HepG2 (cell line): Measurements from ENCODE around the gene MIOS. TPM values are rescaled to one million over a fixed set of nuclear protein-coding genes. Genes with fewer than 3 reads are reported as not detected.

Source experiments
- ATF1 ChIP-seq: IDR thresholded peaks from 2 replicates; pipeline ENCODE4 v1.6.1; 2016; ENCODE audit warnings: mild to moderate bottlenecking, control low read depth
- BCL6 ChIP-seq: IDR thresholded peaks from 2 replicates; pipeline ENCODE4 v1.6.1; 2016; ENCODE audit warnings: missing genetic modification reagents, missing compliant biosample characterization
- BHLHE40 ChIP-seq: IDR thresholded peaks from 2 replicates; pipeline ENCODE4 v1.6.1; 2011; ENCODE audit warnings: low read length, improper control_type of control experiment
- CBFB ChIP-seq: sonication (generic); formaldehyde crosslinking; IDR thresholded peaks from 2 replicates; pipeline ENCODE4 v1.4.0; 2020; ENCODE audit warnings: missing genetic modification reagents
- HIVEP1 ChIP-seq: sonication (generic); formaldehyde crosslinking; IDR thresholded peaks from 2 replicates; pipeline ENCODE4 v1.4.0; 2020; ENCODE audit warnings: mild to moderate bottlenecking, missing genetic modification reagents
- JUN ChIP-seq: sonication (generic); formaldehyde crosslinking; IDR thresholded peaks from 2 replicates; pipeline ENCODE4 v1.4.0; 2020; ENCODE audit warnings: mild to moderate bottlenecking, missing genetic modification reagents
- KLF13 ChIP-seq: sonication (generic); formaldehyde crosslinking; IDR thresholded peaks from 2 replicates; pipeline ENCODE4 v1.4.0; 2020; ENCODE audit warnings: mild to moderate bottlenecking, missing genetic modification reagents
- MTA3 ChIP-seq: sonication (generic); formaldehyde crosslinking; IDR thresholded peaks from 2 replicates; pipeline ENCODE4 v1.4.0; 2020; ENCODE audit warnings: missing genetic modification reagents
- SP4 ChIP-seq: sonication (generic); formaldehyde crosslinking; IDR thresholded peaks from 2 replicates; pipeline ENCODE4 v1.8.1; 2023; ENCODE audit warnings: mild to moderate bottlenecking, missing genetic modification reagents
- TCF7 ChIP-seq: sonication (generic); IDR thresholded peaks from 2 replicates; pipeline ENCODE4 v1.6.1; 2016; ENCODE audit warnings: antibody characterized with exemption, low read depth
- TGIF2 ChIP-seq: IDR thresholded peaks from 2 replicates; pipeline ENCODE4 v1.6.1; 2016; ENCODE audit warnings: control low read depth, missing compliant biosample characterization
- TP53 ChIP-seq: sonication (generic); formaldehyde crosslinking; conservative IDR thresholded peaks from 2 replicates; pipeline ENCODE4 v1.4.0; 2020; ENCODE audit warnings: missing genetic modification reagents
- ZC3H13 ChIP-seq: sonication (generic); formaldehyde crosslinking; IDR thresholded peaks from 2 replicates; pipeline ENCODE4 v1.8.1; 2023; ENCODE audit warnings: mild to moderate bottlenecking, missing genetic modification reagents, moderate library complexity
- ZNF883 ChIP-seq: sonication (generic); formaldehyde crosslinking; IDR thresholded peaks from 2 replicates; pipeline ENCODE4 v1.5.1; 2020; ENCODE audit warnings: mild to moderate bottlenecking, missing genetic modification reagents; ENCODE audit errors: not compliant biosample characterization
- polyA plus RNA-seq, 8 experiments: library from polyadenylated mRNA; depleted of rRNA in 3 of 8; stranded (reverse) in 7 of 8; unstranded in 1 of 8; fragments of >200 nt; fragmentation: Illumina TruSeq in 4 of 8; extraction: Trizol in 4 of 8; gene quantifications; 2 replicates each; pipeline versions ENCODE4 v1.2.1 to v1.2.3, GENCODE V29; 2011 to 2016; ENCODE audit warnings: low read depth in 4 of 8, missing spikeins in 1 of 8, mixed read lengths in 1 of 8; ENCODE audit not compliant: insufficient read depth in 1 of 8
- total RNA-seq, 5 experiments: library from RNA; depleted of rRNA; stranded (reverse); fragments of >200 nt; fragmentation: Illumina TruSeq; extraction: Trizol; gene quantifications; 2 replicates each; pipeline ENCODE4 v1.2.3, GENCODE V29; 2016; ENCODE audit warnings: low read depth in 1 of 5
- TF ChIP-seq, protein P1 (sequence below): sonication (generic); formaldehyde crosslinking; IDR thresholded peaks from 2 replicates; pipeline ENCODE4 v1.4.0; 2020; ENCODE audit warnings: mild to moderate bottlenecking, missing genetic modification reagents
- TF ChIP-seq, protein P2 (sequence below): sonication (generic); formaldehyde crosslinking; IDR thresholded peaks from 2 replicates; pipeline ENCODE4 v1.4.0; 2020; ENCODE audit warnings: mild to moderate bottlenecking, missing genetic modification reagents
- TF ChIP-seq, protein P3 (sequence below): sonication (generic); formaldehyde crosslinking; IDR thresholded peaks from 2 replicates; pipeline ENCODE4 v1.4.0; 2020; ENCODE audit warnings: missing genetic modification reagents, borderline replicate concordance
- TF ChIP-seq, protein P4 (sequence below): sonication (generic); formaldehyde crosslinking; IDR thresholded peaks from 2 replicates; pipeline ENCODE4 v1.4.0; 2020; ENCODE audit warnings: mild to moderate bottlenecking, low read depth, missing genetic modification reagents
- TF ChIP-seq, protein P5 (sequence below): sonication (generic); formaldehyde crosslinking; IDR thresholded peaks from 2 replicates; pipeline ENCODE4 v1.5.0; 2020; ENCODE audit warnings: missing genetic modification reagents
- TF ChIP-seq, protein P6 (sequence below): IDR thresholded peaks from 2 replicates; pipeline ENCODE4 v1.6.1; 2016; ENCODE audit warnings: missing biosample characterization, missing genetic modification reagents, low read depth

Gene MIOS
- total and polyA plus RNA-seq, 2 of the 13 experiments (the other 11 are each of a cell fraction or from before 2014, with no cell fraction given) = 15.2 to 33.5 TPM

DNA sequence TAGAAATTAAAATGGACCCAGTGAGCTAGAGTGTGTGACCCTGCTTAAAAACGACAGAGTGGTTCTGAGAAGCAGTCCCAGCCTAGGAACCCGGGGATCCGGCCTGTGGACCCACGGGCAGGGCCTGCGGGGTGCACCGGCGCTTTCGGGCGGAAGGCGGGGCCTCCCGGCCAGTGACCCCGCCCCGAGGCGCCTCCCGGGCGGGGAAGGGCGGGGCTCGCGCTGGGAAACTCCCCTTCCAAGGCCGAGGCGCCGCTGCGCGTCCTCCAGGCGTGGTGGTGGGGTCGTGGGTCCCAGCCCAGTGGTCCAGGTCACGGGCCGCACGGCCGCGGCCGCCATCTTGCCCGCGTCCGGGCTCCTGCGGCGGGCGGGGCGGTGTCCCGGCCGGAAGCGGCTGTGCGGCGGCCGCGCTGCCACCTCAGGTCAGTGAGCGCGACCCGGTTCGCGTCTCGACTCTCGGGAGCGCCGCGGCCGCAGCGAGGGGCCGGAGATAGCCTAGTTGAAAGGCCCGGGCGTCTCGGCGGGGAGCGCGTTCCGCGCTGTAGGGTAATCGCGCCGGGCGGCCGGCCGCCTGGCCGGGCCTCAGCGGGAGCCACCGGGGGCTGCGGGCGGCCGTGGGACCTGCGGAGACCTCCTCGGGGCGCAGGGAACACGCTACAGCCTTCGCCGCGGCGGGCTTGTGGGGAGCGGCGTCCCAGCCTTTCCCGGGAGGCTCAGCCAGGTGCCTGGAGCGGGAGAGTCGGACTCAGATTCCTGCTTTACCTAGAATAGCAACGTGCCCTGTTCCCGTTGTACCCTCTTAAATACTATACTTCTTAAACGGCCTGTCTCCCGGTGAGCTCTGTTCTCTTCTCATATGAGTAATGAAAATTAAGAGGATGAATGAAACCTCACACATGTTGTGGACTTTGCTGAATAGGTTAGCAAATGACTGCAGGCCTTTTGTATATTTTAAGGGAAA, at the start of gene MIOS (continued):
- TF ChIP-seq, protein P1, sequence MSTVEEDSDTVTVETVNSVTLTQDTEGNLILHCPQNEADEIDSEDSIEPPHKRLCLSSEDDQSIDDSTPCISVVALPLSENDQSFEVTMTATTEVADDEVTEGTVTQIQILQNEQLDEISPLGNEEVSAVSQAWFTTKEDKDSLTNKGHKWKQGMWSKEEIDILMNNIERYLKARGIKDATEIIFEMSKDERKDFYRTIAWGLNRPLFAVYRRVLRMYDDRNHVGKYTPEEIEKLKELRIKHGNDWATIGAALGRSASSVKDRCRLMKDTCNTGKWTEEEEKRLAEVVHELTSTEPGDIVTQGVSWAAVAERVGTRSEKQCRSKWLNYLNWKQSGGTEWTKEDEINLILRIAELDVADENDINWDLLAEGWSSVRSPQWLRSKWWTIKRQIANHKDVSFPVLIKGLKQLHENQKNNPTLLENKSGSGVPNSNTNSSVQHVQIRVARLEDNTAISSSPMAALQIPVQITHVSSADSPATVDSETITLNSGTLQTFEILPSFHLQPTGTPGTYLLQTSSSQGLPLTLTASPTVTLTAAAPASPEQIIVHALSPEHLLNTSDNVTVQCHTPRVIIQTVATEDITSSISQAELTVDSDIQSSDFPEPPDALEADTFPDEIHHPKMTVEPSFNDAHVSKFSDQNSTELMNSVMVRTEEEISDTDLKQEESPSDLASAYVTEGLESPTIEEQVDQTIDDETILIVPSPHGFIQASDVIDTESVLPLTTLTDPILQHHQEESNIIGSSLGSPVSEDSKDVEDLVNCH = no peak
- TF ChIP-seq BCL6 (CRISPR knock-in tag) = no peak
- TF ChIP-seq TP53 (CRISPR knock-in tag) = no peak
- no peak for TF ChIP-seq KLF13 (CRISPR knock-in tag)
- no peak for TF ChIP-seq HIVEP1 (CRISPR knock-in tag)
- no peak for TF ChIP-seq ZNF883 (CRISPR knock-in tag)
- TF ChIP-seq ZC3H13 (CRISPR knock-in tag) = no peak
- TF ChIP-seq, protein P2, sequence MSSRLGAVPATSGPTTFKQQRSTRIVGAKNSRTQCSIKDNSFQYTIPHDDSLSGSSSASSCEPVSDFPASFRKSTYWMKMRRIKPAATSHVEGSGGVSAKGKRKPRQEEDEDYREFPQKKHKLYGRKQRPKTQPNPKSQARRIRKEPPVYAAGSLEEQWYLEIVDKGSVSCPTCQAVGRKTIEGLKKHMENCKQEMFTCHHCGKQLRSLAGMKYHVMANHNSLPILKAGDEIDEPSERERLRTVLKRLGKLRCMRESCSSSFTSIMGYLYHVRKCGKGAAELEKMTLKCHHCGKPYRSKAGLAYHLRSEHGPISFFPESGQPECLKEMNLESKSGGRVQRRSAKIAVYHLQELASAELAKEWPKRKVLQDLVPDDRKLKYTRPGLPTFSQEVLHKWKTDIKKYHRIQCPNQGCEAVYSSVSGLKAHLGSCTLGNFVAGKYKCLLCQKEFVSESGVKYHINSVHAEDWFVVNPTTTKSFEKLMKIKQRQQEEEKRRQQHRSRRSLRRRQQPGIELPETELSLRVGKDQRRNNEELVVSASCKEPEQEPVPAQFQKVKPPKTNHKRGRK (CRISPR knock-in tag) = no peak
- no peak for TF ChIP-seq MTA3 (CRISPR knock-in tag)
- TF ChIP-seq TCF7 = no peak
- no peak for TF ChIP-seq ATF1 (CRISPR knock-in tag)
- TF ChIP-seq, protein P3, sequence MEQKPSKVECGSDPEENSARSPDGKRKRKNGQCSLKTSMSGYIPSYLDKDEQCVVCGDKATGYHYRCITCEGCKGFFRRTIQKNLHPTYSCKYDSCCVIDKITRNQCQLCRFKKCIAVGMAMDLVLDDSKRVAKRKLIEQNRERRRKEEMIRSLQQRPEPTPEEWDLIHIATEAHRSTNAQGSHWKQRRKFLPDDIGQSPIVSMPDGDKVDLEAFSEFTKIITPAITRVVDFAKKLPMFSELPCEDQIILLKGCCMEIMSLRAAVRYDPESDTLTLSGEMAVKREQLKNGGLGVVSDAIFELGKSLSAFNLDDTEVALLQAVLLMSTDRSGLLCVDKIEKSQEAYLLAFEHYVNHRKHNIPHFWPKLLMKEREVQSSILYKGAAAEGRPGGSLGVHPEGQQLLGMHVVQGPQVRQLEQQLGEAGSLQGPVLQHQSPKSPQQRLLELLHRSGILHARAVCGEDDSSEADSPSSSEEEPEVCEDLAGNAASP (CRISPR knock-in tag) = peak; percentile 23; the same call in 1 of the 2 replicates
- no peak for TF ChIP-seq TGIF2 (CRISPR knock-in tag)
- TF ChIP-seq, protein P4, sequence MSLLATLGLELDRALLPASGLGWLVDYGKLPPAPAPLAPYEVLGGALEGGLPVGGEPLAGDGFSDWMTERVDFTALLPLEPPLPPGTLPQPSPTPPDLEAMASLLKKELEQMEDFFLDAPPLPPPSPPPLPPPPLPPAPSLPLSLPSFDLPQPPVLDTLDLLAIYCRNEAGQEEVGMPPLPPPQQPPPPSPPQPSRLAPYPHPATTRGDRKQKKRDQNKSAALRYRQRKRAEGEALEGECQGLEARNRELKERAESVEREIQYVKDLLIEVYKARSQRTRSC (CRISPR knock-in tag) = no peak
- TF ChIP-seq, protein P5, sequence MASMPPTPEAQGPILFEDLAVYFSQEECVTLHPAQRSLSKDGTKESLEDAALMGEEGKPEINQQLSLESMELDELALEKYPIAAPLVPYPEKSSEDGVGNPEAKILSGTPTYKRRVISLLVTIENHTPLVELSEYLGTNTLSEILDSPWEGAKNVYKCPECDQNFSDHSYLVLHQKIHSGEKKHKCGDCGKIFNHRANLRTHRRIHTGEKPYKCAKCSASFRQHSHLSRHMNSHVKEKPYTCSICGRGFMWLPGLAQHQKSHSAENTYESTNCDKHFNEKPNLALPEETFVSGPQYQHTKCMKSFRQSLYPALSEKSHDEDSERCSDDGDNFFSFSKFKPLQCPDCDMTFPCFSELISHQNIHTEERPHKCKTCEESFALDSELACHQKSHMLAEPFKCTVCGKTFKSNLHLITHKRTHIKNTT = no peak
- 0 out of 2 replicates have a peak, but pooled peaks have one; percentile 27 for TF ChIP-seq CBFB (CRISPR knock-in tag)
- no peak for TF ChIP-seq JUN (CRISPR knock-in tag)
- TF ChIP-seq SP4 (CRISPR knock-in tag) = peak; percentile 90
- TF ChIP-seq, protein P6, sequence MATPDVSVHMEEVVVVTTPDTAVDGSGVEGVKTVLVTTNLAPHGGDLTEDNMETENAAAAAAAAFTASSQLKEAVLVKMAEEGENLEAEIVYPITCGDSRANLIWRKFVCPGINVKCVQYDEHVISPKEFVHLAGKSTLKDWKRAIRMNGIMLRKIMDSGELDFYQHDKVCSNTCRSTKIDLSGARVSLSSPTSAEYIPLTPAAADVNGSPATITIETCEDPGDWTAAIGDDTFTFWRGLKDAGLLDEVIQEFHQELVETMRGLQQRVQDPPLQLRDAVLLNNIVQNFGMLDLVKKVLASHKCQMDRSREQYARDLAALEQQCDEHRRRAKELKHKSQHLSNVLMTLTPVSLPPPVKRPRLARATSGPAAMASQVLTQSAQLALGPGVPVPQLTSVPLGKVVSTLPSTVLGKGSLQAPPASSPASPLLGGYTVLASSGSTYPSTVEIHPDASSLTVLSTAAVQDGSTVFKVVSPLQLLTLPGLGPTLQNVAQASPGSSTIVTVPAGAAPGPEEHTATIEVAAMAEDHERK (CRISPR knock-in tag) = no peak
- TF ChIP-seq BHLHE40 = peak; percentile 72
